HG03139 (cell line): ENCODE measurements around the gene NATD1.

Source experiments
- ATAC-seq: cut with Tn5 transposase; IDR thresholded peaks from one replicate; pipeline ENCODE4 v1.9.1; 2021; ENCODE audit not compliant: unreplicated experiment

NATD1 gene

DNA sequence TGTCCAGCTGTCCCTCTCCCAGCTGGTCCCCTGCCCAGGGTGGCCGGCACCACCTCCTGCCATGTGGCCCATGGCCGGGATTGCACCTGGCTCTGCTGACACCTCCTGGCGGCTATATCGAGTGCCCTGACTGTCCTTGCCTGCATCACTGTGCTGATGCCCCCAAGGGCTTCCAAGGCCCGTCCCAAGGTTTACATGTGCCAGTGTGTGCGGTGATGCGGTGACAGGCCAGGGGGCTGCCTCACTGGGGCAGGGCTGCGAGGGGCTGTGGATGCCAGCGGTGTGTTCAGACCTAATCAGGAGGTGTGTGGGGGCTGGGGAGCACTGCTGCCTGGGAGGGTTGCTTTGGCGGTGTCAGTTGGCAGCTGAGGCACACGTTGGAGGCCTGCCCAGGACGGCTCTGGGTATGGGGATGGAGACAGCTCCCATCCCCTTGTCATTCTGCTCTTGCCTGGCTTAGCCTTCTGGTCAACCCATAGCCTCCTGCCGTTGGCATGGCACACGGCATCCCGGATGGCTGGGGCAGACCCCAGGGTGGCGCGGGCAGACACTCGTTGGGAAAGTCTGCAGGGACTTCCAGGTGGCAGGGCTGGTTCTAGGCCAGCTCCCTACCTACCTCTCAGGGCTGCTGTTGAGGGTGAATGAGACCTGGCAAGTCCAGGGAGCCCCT, 36.8 kb upstream of the NATD1 start:
- no peak for ATAC-seq

GRCh38 chr17:21289175-21289901, 36.1 kb upstream of the NATD1 start:
- no peak for ATAC-seq

DNA sequence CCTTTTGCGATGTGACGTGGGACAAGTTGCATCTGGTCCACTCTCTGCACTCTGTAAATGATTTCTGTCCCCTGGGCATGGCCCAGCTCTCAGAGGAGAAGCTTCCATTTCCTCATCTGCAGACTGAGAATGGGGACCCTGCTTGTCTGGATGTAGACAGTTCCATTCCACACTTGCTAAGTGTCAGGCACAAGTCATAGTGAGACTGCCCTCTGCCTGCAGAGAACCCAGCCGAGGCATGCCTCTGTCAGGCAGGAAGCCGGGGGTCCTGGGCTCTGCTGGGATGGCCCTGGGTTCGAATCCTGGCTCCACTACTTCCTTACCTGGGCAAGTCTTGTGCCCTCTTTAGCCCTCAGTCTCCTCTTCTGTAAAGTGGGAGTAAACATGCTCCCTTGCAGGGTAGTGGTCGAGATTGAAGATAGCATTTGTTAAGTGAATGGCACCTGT, 35.4 kb upstream of the NATD1 start:
- peak; percentile 21 for ATAC-seq

DNA sequence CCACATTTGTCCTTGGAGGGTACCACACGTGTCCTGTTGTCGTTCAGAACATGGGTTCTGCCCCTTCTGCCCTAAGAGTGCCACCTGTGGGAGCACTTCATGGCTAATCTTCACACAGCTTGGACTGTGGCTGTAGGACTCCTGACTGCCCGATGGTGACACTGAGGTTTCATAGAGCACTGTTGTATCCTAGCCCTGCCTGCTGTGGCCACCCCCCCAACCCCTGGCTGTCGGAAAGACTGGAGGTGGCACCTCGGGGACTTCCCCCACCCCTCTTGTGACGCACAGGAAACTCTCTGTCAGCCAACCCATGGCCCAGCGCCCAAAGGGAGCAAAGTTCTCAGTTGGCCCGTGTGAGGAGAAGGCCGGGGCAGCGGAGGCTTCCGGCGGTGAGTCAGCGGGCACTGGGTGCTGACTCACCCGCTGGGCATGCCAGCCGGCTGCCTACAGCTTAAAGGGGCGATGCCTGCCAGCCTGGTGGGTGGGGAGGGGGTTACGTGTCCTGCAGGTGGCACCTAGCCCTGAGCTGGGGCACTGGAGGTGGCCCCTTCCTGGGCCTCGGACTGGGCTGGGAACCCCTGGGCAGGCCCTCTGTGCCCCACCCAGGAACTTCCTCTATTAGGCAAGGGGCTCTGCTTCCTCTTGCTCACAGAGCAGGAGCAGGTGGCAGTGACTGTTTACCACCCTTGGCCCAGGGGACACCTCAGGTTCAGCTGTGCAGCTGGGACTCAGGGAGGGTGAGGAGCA, 34.7 kb upstream of the NATD1 start:
- ATAC-seq, result peak; percentile 26

DNA sequence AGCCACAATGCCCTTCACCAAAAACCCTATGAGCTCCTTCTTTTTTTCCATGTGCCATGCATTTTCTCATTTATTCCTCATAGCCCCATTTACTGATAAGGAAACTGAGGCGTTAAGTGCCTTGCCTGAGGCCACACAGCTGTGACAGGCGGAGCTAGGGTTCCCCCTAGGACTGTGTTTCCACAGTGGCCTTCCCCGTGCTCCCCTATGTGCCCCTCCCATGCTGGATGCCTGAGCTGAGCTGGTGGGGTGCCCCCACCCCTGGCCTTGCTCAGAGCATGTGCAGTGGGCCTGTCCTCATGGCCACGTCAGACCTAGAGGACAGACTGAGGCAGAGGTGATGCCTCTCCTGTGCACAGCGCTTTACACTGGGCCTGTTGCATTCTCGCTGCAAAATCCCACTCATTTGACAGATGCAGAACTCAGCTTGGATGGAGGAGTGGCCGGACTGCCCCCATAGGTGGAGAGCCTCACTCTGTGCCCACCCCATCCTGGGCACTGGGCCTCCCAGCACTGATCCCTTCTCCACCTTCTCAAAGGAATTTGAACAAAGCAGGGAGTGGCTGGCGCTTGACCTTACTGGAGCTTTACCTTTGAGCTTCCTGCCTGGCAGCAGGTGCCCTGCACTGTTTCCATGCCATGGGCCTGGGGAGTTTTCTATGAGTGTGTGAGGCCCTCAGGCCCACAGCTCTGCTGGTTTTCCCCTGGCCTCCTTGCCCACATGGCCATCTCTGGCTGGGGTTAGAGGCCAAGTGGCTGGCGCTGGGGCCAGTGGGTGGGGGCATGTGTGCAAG, 33.9 kb upstream of the NATD1 start:
- no peak for ATAC-seq

DNA sequence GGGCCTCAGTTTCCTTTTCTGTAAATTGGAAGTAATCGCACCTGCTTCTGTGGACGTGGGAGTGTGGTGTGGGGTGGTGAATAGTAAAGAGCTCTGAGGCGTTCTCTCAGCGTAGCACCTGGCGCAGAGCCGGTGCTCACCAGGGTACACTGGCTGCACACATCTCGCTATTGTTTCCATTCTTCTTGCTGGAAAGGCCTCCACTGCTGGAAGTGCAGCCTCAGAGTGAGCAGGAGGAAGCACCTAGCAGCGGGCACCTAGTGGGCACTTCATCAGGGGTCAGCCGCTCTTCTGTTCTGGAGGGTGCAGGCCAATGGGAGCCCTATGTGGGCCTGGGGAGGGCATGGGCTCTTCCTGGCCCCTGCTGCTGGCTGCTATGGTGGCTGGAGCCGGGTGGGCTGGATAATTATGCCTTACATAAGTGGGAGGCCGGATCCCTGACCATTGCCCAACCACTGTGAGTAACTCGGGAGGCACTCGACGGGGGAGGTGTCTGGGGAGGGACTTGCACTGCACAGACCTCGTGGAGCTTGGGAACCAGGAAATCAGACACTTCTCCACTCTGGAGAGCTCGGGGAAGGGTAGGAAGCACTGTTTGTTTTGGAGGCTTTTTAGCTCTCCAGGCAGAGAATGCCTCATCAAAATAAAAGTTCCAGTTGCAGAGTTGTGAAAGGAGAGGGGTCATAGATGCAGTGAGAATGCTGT, 33.0 kb upstream of the NATD1 start:
- no peak for ATAC-seq

DNA sequence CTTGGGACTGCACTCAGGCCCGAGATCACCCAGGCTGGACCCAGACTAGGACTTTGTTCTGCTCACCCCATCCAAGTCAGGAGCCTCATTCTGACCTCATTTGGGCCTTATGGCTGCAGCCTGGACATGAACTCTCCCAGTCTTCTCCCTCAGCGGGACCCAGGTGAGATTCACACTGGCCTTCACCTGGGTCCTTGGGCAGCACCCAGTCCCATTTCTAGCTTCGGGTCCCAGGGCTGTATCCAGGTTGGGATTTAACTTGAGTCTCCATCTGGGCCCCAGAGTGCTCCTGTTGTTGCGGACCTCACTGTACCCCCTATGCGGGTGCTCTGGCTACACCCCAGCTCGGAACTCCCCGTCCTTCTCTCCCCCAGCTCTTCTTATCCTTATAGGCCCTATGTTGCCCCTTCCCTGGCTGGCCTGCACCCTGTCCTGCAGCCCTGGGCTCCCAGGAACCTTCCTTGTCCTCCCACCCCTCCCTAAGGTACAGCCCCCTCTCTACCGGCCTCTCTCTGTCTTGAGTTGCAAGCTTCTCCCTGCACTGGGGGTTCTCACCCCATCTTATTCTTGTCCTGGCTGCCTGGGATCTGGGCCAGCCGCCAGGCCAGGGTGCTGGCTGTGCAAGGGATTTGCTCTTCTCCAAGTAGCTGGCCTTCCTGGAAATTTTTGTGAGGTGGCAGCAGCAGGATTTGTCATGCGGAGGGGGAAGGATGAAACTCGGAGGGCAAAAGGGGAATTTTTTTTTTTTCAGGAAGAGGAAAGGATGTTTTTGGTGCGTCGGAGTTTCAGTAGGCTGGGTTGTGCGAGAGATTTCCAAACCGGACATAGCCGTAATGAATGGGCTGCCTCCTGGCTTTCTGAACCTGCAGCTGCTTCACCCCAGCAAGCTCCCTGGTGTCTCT, 32.2 kb upstream of the NATD1 start:
- no peak for ATAC-seq

- ATAC-seq, result peak; percentile 74
Observed at GRCh38 chr17:21284319-21285163, 31.3 kb upstream of the NATD1 start, which contains the start of gene MAP2K3. Gene MAP2K3, plus strand, starts transcription at chr17:21284711. Its CDS starts 210 bp downstream, at chr17:21284921.

DNA sequence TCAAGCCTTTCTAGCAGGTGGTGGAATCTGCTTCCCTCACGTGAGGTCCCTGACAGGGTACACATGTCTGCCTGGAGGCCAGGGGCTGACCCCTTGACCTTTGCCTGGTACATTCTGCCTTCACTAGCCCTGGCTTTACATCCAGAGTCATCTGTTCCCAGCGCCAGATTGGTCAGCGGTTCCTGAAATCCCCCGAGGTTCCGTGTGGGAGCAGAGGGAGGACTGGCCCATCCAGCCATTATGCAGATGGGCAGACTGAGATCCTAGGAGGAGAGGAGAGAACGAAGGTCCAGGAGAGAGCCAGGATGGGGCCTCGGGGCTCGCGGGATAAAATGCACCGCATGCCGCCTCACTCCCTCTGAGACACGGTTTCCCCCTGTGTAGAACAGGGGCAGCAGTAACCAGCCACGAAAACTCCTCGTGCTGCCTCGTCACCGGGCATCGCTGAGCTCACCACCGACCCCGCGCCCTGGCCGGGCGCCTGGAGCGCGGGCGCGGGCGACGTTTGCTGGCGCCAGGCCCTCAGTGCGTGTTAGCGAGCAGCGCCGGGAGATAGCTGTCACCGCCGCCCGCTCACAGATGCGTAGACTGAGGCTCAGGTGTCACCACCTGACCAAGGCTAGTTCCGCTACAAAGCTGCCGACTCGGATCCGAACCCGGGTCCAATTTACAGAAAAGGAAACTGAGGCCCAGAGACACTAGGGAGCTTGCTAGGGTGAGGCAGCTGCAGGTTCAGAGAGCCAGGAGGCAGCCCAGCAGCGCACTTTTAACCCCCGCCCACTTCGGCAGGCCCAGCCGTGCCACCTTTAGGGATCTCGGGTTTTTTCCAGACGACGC, 30.5 kb upstream of the NATD1 start:
- peak; percentile 1 for ATAC-seq

DNA sequence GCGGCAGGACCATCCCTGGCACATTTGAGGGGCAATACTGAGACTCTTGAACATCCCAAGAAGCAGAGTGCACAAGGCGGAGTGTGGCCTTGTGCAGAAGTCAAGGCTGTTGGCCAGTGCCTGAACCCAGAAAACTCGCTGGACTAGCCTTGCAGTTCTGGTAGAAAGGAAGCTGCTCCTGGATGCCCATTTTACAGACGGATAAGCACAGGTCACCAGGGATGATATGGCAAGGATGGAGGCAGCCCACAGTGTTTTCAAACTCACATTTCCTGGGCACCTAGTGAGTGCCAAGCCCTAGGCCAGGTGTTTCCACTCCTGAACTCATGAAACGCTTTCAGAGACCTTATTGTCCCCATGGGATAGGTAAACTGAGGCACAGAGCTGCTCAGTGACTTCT, 29.6 kb upstream of the NATD1 start:
- ATAC-seq, result no peak

DNA sequence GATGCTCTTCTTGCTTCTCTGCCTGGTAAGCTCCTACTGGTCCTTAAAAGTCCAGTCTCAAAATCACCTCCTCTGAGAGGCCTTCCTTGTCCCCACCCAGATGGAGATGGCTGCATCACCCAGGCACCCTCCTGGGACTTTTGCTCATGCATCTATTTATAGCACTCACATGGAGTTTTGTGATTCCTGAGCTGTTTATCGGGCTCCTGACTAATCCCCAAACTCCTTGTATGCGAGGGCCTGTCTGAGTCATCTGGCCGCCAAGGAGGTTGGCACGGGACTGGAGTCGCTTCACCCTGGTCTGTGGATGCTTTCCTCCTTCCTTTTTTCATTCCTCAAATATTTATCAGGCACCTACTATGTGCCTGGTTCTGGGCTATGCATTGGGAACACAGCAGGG, 29.0 kb upstream of the NATD1 start:
- ATAC-seq, result no peak

- no peak for ATAC-seq
Observed at GRCh38 chr17:21280081-21280518, 26.9 kb upstream of the NATD1 start.

- no peak for ATAC-seq
Observed at GRCh38 chr17:21279582-21279981, 26.4 kb upstream of the NATD1 start.

- ATAC-seq, result no peak
Observed at GRCh38 chr17:21279198-21279535, 26.0 kb upstream of the NATD1 start.

DNA sequence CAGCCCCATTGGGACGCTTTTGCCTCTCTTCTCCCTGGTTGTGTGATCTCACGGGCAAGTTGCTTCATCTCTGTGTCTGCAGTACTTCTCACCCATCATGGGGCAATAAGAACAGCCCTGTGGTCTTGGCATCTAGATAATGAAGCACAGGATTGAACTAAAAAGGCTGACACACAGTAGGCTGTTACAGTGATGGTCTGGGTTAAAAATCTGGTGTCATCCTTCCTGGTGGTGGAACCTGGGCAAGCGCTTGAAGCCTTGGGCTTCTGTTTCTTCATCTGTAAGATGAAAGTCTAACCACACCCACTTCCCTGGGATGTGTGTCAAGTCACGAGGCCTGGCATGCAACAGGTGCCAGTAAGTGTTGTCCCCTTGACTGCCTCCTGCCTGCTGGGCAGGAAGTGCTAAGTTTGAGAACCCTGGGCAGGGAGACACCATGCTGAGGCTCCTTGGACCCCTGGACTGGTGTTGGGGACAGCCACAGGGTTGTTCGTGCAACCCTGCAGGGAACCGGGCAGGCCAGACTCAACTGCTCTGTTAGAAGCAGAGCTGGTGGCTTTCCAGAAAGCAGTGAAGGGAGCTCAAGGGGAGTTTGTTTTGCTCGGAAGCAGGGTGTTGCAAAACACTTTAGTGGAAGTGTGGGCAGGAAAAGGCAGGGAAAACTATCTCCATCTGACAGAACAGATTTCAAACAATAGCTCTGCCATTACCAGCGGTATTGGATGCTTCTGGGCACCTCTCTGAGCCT, 25.4 kb upstream of the NATD1 start:
- ATAC-seq, result no peak

DNA sequence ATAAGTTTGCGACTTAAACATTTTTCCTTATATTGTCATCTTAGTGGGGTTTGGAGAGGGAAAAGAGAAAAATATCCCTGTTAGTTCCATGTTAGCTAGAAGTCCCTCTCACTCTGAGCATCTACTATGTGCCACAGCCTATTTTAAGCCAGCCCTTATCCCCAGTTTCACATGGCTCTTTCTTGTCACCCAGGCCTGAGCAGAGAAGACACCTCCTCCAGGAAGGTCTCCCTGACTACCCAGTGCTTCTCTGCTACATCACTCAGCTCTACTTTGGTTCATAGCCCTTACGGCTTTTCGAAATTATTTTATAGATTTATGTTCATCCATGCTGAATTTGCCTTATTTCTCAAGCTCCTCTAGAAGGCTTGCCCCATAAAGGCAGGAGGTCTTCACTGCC, 24.1 kb upstream of the NATD1 start:
- ATAC-seq, result no peak

DNA sequence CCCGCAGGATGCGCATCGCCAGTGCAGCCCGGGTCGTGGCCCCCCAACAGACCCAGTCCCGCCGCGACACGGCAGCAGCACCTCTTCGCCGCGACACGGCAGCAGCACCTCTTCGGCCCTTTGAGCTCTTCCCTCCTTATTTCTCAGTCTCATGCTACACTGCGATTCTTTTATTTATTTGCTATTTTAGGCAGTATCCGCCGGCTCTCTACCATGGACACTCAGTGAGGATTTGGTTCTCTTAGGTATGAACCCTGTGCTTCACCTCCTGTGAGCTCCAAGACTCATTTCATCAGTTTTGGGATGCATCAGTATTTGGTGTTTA, 23.0 kb upstream of the NATD1 start:
- no peak for ATAC-seq
